ENCODE data around the gene EFR3B. TPM values are rescaled to one million over a fixed set of nuclear protein-coding genes. Genes with fewer than 3 reads are reported as not detected.
"Not testable (repeated sequence)": the region's sequence is repeated elsewhere in the genome, so short reads cannot be mapped to it uniquely, and the experiment has no call there.

Gene EFR3B
- polyA plus RNA-seq, 2 donors: 0.11 to 0.12 TPM

DNA sequence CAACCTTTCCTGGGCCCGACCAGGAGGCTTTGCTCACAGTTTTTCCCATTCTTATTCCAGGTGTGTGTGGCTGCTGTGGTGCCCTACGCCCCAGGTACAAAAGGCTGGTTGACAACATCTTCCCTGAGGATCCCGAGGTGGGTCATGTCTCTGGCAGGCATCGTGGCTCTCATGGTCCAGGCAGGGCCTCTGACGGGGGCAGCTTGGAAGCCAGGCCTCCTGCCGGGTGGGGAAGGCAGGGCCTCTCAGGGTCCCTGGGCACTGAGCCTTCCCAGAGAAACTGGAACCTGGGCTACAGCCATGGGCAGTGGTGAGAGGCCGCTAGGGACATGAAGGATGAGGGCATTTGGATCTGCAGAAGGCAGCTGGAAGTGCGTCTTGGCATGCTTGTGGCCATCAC lies 49.4 kb downstream of the EFR3B start:
- H3K36me3 ChIP-seq (ENCODE audit: control insufficient read depth in 2 of 2, insufficient read depth in 2 of 2, low read length in 1 of 2): no peaks in the 10 kb centered on the region
- H3K4me1 ChIP-seq (ENCODE audit: control insufficient read depth in 2 of 2, insufficient read depth in 2 of 2, low read length in 1 of 2): no peaks in the 10 kb centered on the region
- no peaks in the 10 kb centered on the region for H3K9me3 ChIP-seq (ENCODE audit: control insufficient read depth in 2 of 2, insufficient read depth in 1 of 2, low read depth in 1 of 2, low read length in 1 of 2)
- no peak overlapping the region for H3K27ac ChIP-seq (ENCODE audit: low read depth in 2 of 2, low read length in 1 of 2)
- H3K4me3 ChIP-seq (ENCODE audit: low read depth in 1 of 2, low read length in 2 of 2): no peak overlapping the region
- no peaks in the 10 kb centered on the region for H3K27me3 ChIP-seq (ENCODE audit: control insufficient read depth in 1 of 2, insufficient read depth in 2 of 2, low read length in 2 of 2)
- 89 to 91% methylated on average over 8 of the region's 8 CpGs for WGBS, 2 donors

DNA sequence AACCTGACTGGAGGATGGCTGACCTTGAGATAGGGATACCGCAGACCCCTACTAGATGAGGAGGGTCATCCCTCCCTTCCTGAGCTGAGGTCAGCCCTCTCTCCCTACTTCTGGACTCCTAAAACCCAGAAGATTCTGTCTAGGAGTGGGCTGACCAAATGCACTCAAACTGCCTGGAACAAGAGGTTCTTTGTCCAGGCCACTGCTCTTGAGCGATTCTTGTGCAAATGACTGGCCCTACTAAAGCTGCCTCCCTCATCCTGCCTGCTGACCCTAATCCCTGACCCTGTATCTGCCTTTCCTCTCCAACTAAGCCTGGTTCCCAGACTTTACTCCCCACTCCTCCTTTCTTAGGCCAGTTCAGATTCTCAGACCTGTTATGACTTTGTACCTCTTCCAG lies 56.2 kb downstream of the EFR3B start:
- peak overlapping the region in 1 of 2 donors; percentile 15 for H3K27ac ChIP-seq (ENCODE audit: low read depth in 2 of 2, low read length in 1 of 2)
- H3K4me1 ChIP-seq (ENCODE audit: control insufficient read depth in 2 of 2, insufficient read depth in 2 of 2, low read length in 1 of 2): peaks cover 0 to 5% of the 10 kb centered on the region in 2 donors
- H3K36me3 ChIP-seq (ENCODE audit: control insufficient read depth in 2 of 2, insufficient read depth in 2 of 2, low read length in 1 of 2): no peaks in the 10 kb centered on the region
- H3K4me3 ChIP-seq (ENCODE audit: low read depth in 1 of 2, low read length in 2 of 2): no peak overlapping the region
- no peaks in the 10 kb centered on the region for H3K27me3 ChIP-seq (ENCODE audit: control insufficient read depth in 1 of 2, insufficient read depth in 2 of 2, low read length in 2 of 2)
- H3K9me3 ChIP-seq (ENCODE audit: control insufficient read depth in 2 of 2, insufficient read depth in 1 of 2, low read depth in 1 of 2, low read length in 1 of 2): no peaks in the 10 kb centered on the region
- 84 to 92% methylated on average over 2 of the region's 2 CpGs for WGBS, 2 donors

DNA sequence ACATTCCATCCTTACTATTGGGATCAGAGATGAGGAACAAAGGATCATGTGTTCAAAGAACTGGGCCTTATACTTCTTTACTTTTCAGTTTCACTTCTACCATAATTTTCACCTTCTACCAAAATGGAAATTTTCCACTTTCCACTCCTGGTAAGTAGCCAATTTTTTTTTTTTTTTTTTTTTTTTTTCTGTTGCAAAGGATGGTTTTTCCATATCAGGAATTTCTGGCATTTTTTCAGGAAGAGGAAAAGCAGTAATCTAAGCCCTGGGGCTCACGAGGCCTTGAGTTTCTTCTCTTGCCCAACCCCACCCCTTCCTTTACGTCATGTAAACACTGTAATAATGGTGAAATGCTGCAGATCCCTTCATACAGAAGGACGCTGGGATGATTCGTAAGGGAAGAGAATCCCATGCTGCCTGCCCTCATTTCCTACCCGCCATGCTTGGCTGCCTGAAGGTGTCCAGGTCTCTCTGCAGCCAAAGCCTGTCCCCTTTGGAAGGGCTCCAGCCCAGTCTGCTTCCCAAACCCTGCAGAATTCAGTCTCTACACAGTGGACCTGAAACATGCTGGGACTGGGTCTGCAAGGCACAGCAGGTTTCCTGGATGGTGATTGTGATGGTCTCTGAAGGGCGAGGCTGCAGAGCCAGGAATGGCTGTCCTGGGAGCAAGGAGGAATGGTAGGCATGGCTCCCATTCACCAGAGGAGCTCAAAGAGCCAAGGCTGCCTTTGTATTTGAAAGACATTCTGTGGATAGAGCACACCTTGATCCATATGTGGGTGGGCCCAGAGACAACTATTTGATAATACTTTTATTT lies 57.0 kb downstream of the EFR3B start:
- Histone ChIP-seq H3K36me3 (ENCODE audit: control insufficient read depth in 2 of 2, insufficient read depth in 2 of 2, low read length in 1 of 2) (no peaks in the 10 kb centered on the region), H3K27me3 (ENCODE audit: control insufficient read depth in 1 of 2, insufficient read depth in 2 of 2, low read length in 2 of 2) (no peaks in the 10 kb centered on the region), H3K9me3 (ENCODE audit: control insufficient read depth in 2 of 2, insufficient read depth in 1 of 2, low read depth in 1 of 2, low read length in 1 of 2) (no peaks in the 10 kb centered on the region), H3K4me1 (ENCODE audit: control insufficient read depth in 2 of 2, insufficient read depth in 2 of 2, low read length in 1 of 2) (peaks cover 0 to 5% of the 10 kb centered on the region in 2 donors), H3K4me3 (ENCODE audit: low read depth in 1 of 2, low read length in 2 of 2) (no peak overlapping the region), H3K27ac (ENCODE audit: low read depth in 2 of 2, low read length in 1 of 2) (peak overlapping the region; percentile 33 to 66)
- WGBS, 2 donors: 22 to 45% methylated on average over 6 of the region's 6 CpGs

DNA sequence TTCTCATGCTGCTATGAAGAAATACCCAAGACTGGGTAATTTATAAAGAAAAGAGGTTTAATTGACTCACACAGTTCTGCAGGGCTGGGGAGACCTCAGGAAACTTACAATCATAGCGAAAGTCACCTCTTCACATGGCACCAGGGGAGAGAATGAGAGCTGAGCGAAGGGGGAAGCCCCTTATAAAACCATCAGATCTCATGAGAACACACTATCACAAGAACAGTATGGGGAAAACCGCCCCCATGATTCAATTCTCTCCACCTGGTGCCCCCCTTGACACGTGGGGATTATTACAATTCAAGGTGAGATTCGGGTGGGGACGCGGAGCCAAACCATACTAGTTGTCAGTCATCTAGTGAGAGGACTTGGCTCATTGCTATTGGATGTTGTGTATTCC lies 60.5 kb downstream of the EFR3B start:
- H3K27me3 ChIP-seq (ENCODE audit: control insufficient read depth in 1 of 2, insufficient read depth in 2 of 2, low read length in 2 of 2); H3K9me3 ChIP-seq (ENCODE audit: control insufficient read depth in 2 of 2, insufficient read depth in 1 of 2, low read depth in 1 of 2, low read length in 1 of 2); H3K36me3 ChIP-seq (ENCODE audit: control insufficient read depth in 2 of 2, insufficient read depth in 2 of 2, low read length in 1 of 2); H3K4me3 ChIP-seq (ENCODE audit: low read depth in 1 of 2, low read length in 2 of 2); H3K27ac ChIP-seq (ENCODE audit: low read depth in 2 of 2, low read length in 1 of 2); H3K4me1 ChIP-seq (ENCODE audit: control insufficient read depth in 2 of 2, insufficient read depth in 2 of 2, low read length in 1 of 2): not testable (repeated sequence)
- WGBS, 2 donors: 81 to 83% methylated on average over 7 of the region's 7 CpGs

DNA sequence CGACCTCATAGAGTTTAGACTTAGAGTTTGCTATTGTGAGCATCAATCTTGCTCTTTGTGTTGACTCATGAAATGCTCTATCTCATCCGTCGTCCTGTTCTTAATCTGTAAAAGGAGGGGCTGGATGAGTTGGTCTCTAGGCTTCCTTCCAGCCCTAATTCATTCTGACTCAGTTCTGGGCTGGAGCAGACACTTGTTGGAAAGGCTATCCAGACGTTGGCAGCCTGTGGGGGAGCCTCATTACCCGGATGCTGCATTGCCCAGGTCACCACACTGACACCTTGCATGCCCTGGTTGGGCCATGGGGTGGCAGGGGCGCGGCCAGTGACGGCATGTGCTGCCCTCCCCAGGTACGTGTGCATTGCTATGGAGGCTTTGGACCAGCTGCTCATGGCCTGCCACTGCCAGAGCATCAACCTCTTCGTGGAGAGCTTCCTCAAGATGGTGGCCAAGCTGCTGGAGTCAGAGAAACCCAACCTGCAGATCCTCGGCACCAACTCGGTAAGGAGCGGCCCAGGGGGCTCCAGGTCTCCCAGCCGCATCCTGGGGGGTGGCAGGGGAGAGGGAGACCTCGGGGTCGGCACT lies 61.5 kb downstream of the EFR3B start:
- WGBS, 2 donors: 73% methylated on average over 16 of the region's 16 CpGs
- H3K27me3 ChIP-seq (ENCODE audit: control insufficient read depth in 1 of 2, insufficient read depth in 2 of 2, low read length in 2 of 2): no peaks in the 10 kb centered on the region
- no peaks in the 10 kb centered on the region for H3K9me3 ChIP-seq (ENCODE audit: control insufficient read depth in 2 of 2, insufficient read depth in 1 of 2, low read depth in 1 of 2, low read length in 1 of 2)
- H3K36me3 ChIP-seq (ENCODE audit: control insufficient read depth in 2 of 2, insufficient read depth in 2 of 2, low read length in 1 of 2): no peaks in the 10 kb centered on the region
- H3K4me1 ChIP-seq (ENCODE audit: control insufficient read depth in 2 of 2, insufficient read depth in 2 of 2, low read length in 1 of 2): peaks cover 0 to 5% of the 10 kb centered on the region in 2 donors
- no peak overlapping the region for H3K27ac ChIP-seq (ENCODE audit: low read depth in 2 of 2, low read length in 1 of 2)
- H3K4me3 ChIP-seq (ENCODE audit: low read depth in 1 of 2, low read length in 2 of 2): no peak overlapping the region

DNA sequence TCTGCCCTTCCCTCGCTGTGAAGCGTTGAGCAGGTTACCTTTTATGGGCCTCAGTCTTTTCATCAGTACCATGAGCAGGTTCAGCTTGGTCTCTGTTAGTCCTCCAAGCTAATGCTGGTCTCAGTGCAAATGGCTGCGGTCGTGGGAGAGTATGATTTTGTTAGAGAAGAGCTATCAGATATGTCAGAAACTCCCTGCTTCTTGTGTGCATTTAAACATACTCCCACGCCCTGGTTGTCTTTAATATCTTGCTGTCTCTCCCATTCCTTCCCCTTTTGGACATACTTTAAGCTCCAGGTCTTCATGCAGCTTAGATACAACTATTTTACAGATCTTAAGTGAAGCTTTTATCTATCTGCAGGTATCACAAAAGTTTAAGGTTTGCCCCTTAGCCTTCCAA lies 62.9 kb downstream of the EFR3B start:
- Histone ChIP-seq H3K36me3 (ENCODE audit: control insufficient read depth in 2 of 2, insufficient read depth in 2 of 2, low read length in 1 of 2) (no peaks in the 10 kb centered on the region), H3K27me3 (ENCODE audit: control insufficient read depth in 1 of 2, insufficient read depth in 2 of 2, low read length in 2 of 2) (no peaks in the 10 kb centered on the region), H3K4me1 (ENCODE audit: control insufficient read depth in 2 of 2, insufficient read depth in 2 of 2, low read length in 1 of 2) (no peaks in the 10 kb centered on the region), H3K4me3 (ENCODE audit: low read depth in 1 of 2, low read length in 2 of 2) (no peak overlapping the region), H3K27ac (ENCODE audit: low read depth in 2 of 2, low read length in 1 of 2) (no peak overlapping the region), H3K9me3 (ENCODE audit: control insufficient read depth in 2 of 2, insufficient read depth in 1 of 2, low read depth in 1 of 2, low read length in 1 of 2) (no peaks in the 10 kb centered on the region)
- whole genome bisulfite sequencing, 2 donors: 91 to 95% methylated on average over 5 of the region's 5 CpGs

DNA sequence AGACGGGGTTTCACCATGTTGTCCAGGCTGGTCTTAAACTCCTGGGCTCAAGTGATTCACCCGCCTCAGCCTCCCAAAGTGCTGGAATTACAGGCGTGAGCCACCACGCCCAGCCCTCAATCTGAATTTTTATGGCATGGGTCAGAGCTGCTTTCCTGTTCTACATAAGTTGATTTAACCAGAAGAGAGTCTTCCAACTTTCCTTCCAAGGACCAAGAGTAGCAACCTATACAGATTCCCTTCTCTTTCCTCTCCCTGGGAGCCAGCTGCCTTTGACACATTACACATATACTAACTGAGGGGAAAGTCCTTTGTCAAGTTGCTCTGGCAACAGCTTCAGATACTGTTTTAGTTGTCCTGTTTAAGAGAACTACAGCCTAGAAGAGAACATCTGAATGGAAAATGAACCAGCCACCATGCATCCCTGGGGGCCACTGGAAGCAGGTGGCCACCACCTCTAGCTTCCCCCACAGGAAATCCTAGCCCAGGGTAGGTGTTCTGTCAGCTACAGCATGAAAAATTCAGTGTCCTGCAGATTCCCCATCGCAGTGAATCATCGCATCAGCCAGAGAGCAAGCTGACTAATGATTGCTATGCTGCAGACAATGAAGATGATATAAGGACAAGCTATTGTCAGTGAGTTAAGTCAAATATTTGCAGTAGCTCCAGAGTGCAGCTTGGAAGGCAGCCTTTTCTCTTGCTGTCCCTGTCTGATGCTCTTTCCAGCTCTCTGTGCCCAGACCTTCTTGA lies 63.6 kb downstream of the EFR3B start:
- no peak overlapping the region for H3K27ac ChIP-seq (ENCODE audit: low read depth in 2 of 2, low read length in 1 of 2)
- no peaks in the 10 kb centered on the region for H3K9me3 ChIP-seq (ENCODE audit: control insufficient read depth in 2 of 2, insufficient read depth in 1 of 2, low read depth in 1 of 2, low read length in 1 of 2)
- whole genome bisulfite sequencing, 2 donors: 63 to 72% methylated on average over 6 of the region's 6 CpGs
- no peak overlapping the region for H3K4me3 ChIP-seq (ENCODE audit: low read depth in 1 of 2, low read length in 2 of 2)
- no peaks in the 10 kb centered on the region for H3K27me3 ChIP-seq (ENCODE audit: control insufficient read depth in 1 of 2, insufficient read depth in 2 of 2, low read length in 2 of 2)
- no peaks in the 10 kb centered on the region for H3K4me1 ChIP-seq (ENCODE audit: control insufficient read depth in 2 of 2, insufficient read depth in 2 of 2, low read length in 1 of 2)
- H3K36me3 ChIP-seq (ENCODE audit: control insufficient read depth in 2 of 2, insufficient read depth in 2 of 2, low read length in 1 of 2): no peaks in the 10 kb centered on the region

DNA sequence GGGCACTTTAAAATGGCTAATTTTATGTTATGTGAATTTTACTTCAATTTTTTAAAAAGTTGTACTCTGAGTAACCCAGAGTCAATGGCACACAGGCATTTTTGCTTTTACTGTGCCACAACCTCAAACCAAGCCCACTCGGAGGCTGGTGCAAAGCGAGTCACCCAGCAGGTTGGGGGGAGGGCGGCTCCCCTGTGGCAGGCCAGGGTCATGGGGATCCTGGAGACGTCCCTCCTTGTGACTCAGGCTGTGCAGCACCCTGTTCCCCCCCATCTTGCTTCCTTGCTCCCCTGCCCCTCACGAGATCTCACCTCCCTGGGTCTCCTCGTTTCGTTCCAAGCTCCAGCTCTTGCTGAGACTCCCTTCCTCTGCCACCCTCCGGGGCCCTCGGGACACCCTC lies 67.9 kb downstream of the EFR3B start:
- 87 to 89% methylated on average over 9 of the region's 9 CpGs for WGBS, 2 donors
- Histone ChIP-seq H3K36me3 (ENCODE audit: control insufficient read depth in 2 of 2, insufficient read depth in 2 of 2, low read length in 1 of 2) (no peaks in the 10 kb centered on the region), H3K4me1 (ENCODE audit: control insufficient read depth in 2 of 2, insufficient read depth in 2 of 2, low read length in 1 of 2) (no peaks in the 10 kb centered on the region), H3K9me3 (ENCODE audit: control insufficient read depth in 2 of 2, insufficient read depth in 1 of 2, low read depth in 1 of 2, low read length in 1 of 2) (no peaks in the 10 kb centered on the region), H3K27ac (ENCODE audit: low read depth in 2 of 2, low read length in 1 of 2) (no peak overlapping the region), H3K27me3 (ENCODE audit: control insufficient read depth in 1 of 2, insufficient read depth in 2 of 2, low read length in 2 of 2) (no peaks in the 10 kb centered on the region), H3K4me3 (ENCODE audit: low read depth in 1 of 2, low read length in 2 of 2) (no peak overlapping the region)

DNA sequence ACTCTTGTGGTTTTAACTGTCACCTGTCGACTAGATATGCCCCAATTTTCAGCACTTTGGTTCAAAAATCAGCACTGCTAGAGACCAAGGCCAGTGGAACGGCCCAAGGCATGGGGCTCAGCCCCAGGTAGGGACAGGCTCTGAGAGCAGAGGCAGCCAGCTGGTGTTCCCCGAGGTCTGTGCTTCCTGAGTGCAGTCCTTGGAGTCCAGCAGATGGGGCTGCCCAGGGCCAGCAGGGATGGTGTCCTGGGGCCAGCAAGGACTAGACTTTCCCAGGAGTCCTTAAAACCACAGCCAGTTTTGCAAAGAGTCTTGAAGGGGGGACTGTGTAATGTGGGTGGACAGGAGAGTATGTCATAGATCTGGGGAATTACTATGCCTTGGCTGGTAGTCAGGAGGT lies 70.2 kb downstream of the EFR3B start:
- Histone ChIP-seq H3K36me3 (ENCODE audit: control insufficient read depth in 2 of 2, insufficient read depth in 2 of 2, low read length in 1 of 2) (no peaks in the 10 kb centered on the region), H3K27me3 (ENCODE audit: control insufficient read depth in 1 of 2, insufficient read depth in 2 of 2, low read length in 2 of 2) (no peaks in the 10 kb centered on the region), H3K9me3 (ENCODE audit: control insufficient read depth in 2 of 2, insufficient read depth in 1 of 2, low read depth in 1 of 2, low read length in 1 of 2) (no peaks in the 10 kb centered on the region), H3K4me3 (ENCODE audit: low read depth in 1 of 2, low read length in 2 of 2) (no peak overlapping the region), H3K4me1 (ENCODE audit: control insufficient read depth in 2 of 2, insufficient read depth in 2 of 2, low read length in 1 of 2) (no peaks in the 10 kb centered on the region), H3K27ac (ENCODE audit: low read depth in 2 of 2, low read length in 1 of 2) (no peak overlapping the region)
- WGBS, 2 donors: 79 to 83% methylated on average over 3 of the region's 3 CpGs
